ENCODE results near the gene DLGAP4.

DNA sequence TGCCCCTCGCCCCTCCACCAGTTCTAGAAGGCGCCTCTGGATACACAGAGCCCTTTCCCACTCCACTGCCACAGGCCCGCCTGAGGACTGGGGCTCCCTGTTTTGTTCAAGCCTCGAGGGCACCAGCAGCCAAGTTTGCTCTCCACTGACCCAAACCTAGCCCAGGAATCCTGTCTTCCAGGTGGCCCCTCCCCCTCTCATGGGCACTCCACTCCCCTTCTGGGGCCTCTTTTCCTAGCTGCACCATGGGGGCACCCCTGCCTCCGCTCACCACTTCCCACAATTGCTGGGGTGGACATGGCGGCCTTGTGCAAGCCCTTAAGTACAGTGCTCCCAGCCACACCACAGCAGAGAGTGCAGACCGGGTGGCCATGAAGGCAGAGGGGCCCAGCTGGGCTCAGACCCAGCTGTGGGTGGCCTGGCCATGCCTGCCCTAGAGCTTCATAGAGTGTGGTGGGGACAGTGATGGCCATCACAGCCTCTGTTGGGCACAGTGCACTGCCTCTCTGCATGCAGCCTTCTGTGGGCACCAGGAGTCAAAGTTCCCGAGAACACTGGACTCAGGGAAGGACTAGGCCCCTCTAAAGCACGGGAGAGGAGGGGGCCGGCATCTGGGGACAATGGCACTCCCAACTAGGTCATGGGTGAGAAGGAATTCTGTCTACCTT is 236.5 kb downstream of the DLGAP4 start:
- TF ChIP-seq JUNB (IDR thresholded peaks at IDR 0.05): no peak
- TF ChIP-seq, protein P1, sequence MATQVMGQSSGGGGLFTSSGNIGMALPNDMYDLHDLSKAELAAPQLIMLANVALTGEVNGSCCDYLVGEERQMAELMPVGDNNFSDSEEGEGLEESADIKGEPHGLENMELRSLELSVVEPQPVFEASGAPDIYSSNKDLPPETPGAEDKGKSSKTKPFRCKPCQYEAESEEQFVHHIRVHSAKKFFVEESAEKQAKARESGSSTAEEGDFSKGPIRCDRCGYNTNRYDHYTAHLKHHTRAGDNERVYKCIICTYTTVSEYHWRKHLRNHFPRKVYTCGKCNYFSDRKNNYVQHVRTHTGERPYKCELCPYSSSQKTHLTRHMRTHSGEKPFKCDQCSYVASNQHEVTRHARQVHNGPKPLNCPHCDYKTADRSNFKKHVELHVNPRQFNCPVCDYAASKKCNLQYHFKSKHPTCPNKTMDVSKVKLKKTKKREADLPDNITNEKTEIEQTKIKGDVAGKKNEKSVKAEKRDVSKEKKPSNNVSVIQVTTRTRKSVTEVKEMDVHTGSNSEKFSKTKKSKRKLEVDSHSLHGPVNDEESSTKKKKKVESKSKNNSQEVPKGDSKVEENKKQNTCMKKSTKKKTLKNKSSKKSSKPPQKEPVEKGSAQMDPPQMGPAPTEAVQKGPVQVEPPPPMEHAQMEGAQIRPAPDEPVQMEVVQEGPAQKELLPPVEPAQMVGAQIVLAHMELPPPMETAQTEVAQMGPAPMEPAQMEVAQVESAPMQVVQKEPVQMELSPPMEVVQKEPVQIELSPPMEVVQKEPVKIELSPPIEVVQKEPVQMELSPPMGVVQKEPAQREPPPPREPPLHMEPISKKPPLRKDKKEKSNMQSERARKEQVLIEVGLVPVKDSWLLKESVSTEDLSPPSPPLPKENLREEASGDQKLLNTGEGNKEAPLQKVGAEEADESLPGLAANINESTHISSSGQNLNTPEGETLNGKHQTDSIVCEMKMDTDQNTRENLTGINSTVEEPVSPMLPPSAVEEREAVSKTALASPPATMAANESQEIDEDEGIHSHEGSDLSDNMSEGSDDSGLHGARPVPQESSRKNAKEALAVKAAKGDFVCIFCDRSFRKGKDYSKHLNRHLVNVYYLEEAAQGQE (IDR thresholded peaks at IDR 0.05): no peak
